ENCODE data around the gene LAMB3. TPM values are rescaled to one million over a fixed set of nuclear protein-coding genes. Genes with fewer than 3 reads are reported as not detected.

Gene LAMB3
- total RNA-seq, 1 donor = 5.4 TPM

GRCh38 chr1:209692745-209693504, 40.7 kb upstream of the LAMB3 start:
- H3K27ac ChIP-seq (ENCODE audit: low read depth, low read length) = no peak overlapping the region
- H3K4me1 ChIP-seq (ENCODE audit: insufficient read depth, low read length) = peaks cover 10% of the 10 kb centered on the region
- no peak overlapping the region for H3K4me2 ChIP-seq (ENCODE audit: insufficient read depth, low read length)
- no peaks in the 10 kb centered on the region for H3K79me2 ChIP-seq (ENCODE audit: insufficient read depth, low read length)
- no peaks in the 10 kb centered on the region for H3K9me3 ChIP-seq (ENCODE audit: low read depth, low read length)
- peaks cover 18% of the 10 kb centered on the region for H3K27me3 ChIP-seq (ENCODE audit: insufficient read depth, low read length)
- no peak overlapping the region for H2AFZ ChIP-seq (ENCODE audit: low read length)
- no peak overlapping the region for H3K4me3 ChIP-seq (ENCODE audit: insufficient read depth, low read length)
- DNase-seq (ENCODE audit: insufficient read length, low spot score, missing footprints) = peak; percentile 75
- TF ChIP-seq CTCF (IDR thresholded peaks at IDR 0.05; ENCODE audit: extremely low read depth, low read depth, low read length) = peak; percentile 94
- H4K20me1 ChIP-seq (ENCODE audit: insufficient read depth, low read length) = no peaks in the 10 kb centered on the region
- no peaks in the 10 kb centered on the region for H3K36me3 ChIP-seq (ENCODE audit: insufficient read depth, low read length)

- Histone ChIP-seq H3K4me3 (ENCODE audit: insufficient read depth, low read length) (no peak overlapping the region), H3K79me2 (ENCODE audit: insufficient read depth, low read length) (no peaks in the 10 kb centered on the region), H4K20me1 (ENCODE audit: insufficient read depth, low read length) (no peaks in the 10 kb centered on the region), H3K9me3 (ENCODE audit: low read depth, low read length) (no peaks in the 10 kb centered on the region), H3K27ac (ENCODE audit: low read depth, low read length) (no peak overlapping the region), H2AFZ (ENCODE audit: low read length) (no peak overlapping the region), H3K4me1 (ENCODE audit: insufficient read depth, low read length) (peaks cover 12% of the 10 kb centered on the region), H3K27me3 (ENCODE audit: insufficient read depth, low read length) (peaks cover 18% of the 10 kb centered on the region), H3K36me3 (ENCODE audit: insufficient read depth, low read length) (no peaks in the 10 kb centered on the region), H3K4me2 (ENCODE audit: insufficient read depth, low read length) (no peak overlapping the region)
- no peak for TF ChIP-seq CTCF (IDR thresholded peaks at IDR 0.05; ENCODE audit: extremely low read depth, low read depth, low read length)
- DNase-seq (ENCODE audit: insufficient read length, low spot score, missing footprints) = peak; percentile 47
These were observed 40.1 kb upstream of the LAMB3 start for GRCh38 chr1:209692296-209692695.

GRCh38 chr1:209691237-209691636, 39.0 kb upstream of the LAMB3 start:
- H3K27ac ChIP-seq (ENCODE audit: low read depth, low read length) = no peak overlapping the region
- H3K4me3 ChIP-seq (ENCODE audit: insufficient read depth, low read length) = no peak overlapping the region
- no peak overlapping the region for H2AFZ ChIP-seq (ENCODE audit: low read length)
- H3K4me1 ChIP-seq (ENCODE audit: insufficient read depth, low read length) = peaks cover 12% of the 10 kb centered on the region
- no peak for TF ChIP-seq CTCF (IDR thresholded peaks at IDR 0.05; ENCODE audit: extremely low read depth, low read depth, low read length)
- no peaks in the 10 kb centered on the region for H3K79me2 ChIP-seq (ENCODE audit: insufficient read depth, low read length)
- no peaks in the 10 kb centered on the region for H3K9me3 ChIP-seq (ENCODE audit: low read depth, low read length)
- H3K4me2 ChIP-seq (ENCODE audit: insufficient read depth, low read length) = no peak overlapping the region
- H3K36me3 ChIP-seq (ENCODE audit: insufficient read depth, low read length) = no peaks in the 10 kb centered on the region
- H3K27me3 ChIP-seq (ENCODE audit: insufficient read depth, low read length) = peaks cover 18% of the 10 kb centered on the region
- no peaks in the 10 kb centered on the region for H4K20me1 ChIP-seq (ENCODE audit: insufficient read depth, low read length)
- DNase-seq (ENCODE audit: insufficient read length, low spot score, missing footprints) = no peak

- Histone ChIP-seq H3K79me2 (ENCODE audit: insufficient read depth, low read length) (no peaks in the 10 kb centered on the region), H3K27ac (ENCODE audit: low read depth, low read length) (no peak overlapping the region), H3K4me1 (ENCODE audit: insufficient read depth, low read length) (peaks cover 12% of the 10 kb centered on the region), H2AFZ (ENCODE audit: low read length) (no peak overlapping the region), H3K27me3 (ENCODE audit: insufficient read depth, low read length) (peaks cover 11% of the 10 kb centered on the region), H3K4me2 (ENCODE audit: insufficient read depth, low read length) (no peak overlapping the region), H3K9me3 (ENCODE audit: low read depth, low read length) (no peaks in the 10 kb centered on the region), H3K4me3 (ENCODE audit: insufficient read depth, low read length) (no peak overlapping the region), H4K20me1 (ENCODE audit: insufficient read depth, low read length) (no peaks in the 10 kb centered on the region), H3K36me3 (ENCODE audit: insufficient read depth, low read length) (no peaks in the 10 kb centered on the region)
- no peak for TF ChIP-seq CTCF (IDR thresholded peaks at IDR 0.05; ENCODE audit: extremely low read depth, low read depth, low read length)
- no peak for DNase-seq (ENCODE audit: insufficient read length, low spot score, missing footprints)
These were observed 37.3 kb upstream of the LAMB3 start for GRCh38 chr1:209689477-209689876.

All from osteoblast (primary cell).